AG04449 (cell line): ENCODE results near the gene ABLIM2.

Experiments
- CTCF ChIA-PET: fragments of 350-600 bp; formaldehyde crosslinking; extraction: SDS; loops from one replicate; lab custom pipeline; 2021; ENCODE audit warnings: antibody characterized with exemption; lab: Yijun Ruan, JAX
- POLR2A ChIA-PET: fragments of 400-600, 350-600 bp; formaldehyde crosslinking; extraction: SDS; loops from one replicate; lab custom pipeline; 2020; ENCODE audit warnings: antibody characterized with exemption, inconsistent platforms; lab: Yijun Ruan, JAX
- DNase-seq: peaks from one replicate; pipeline ENCODE4 v3.0.0-alpha.2; 2010; ENCODE audit warnings: low read depth, low spot score
- H3K4me3 ChIP-seq: 2 replicates; pipeline ENCODE4 v1.5.1; 2011; ENCODE audit warnings: low read depth, mild to moderate bottlenecking, control low read depth, low read length
- CTCF ChIP-seq: IDR thresholded peaks from one replicate; pipeline ENCODE4 v1.5.1; 2011; ENCODE audit warnings: mild to moderate bottlenecking, moderate library complexity, low read length, control low read depth, inconsistent platforms; ENCODE audit not compliant: insufficient read depth; ENCODE audit errors: missing control alignments

Gene ABLIM2

GRCh38 chr4:8013976-8014726 lies 144.5 kb downstream of the ABLIM2 start:
- no peak for DNase-seq
- CTCF ChIA-PET = interaction anchor here (0.9 to 1.2 kb wide), 5 partner anchors 13 to 294 kb away, joined by 3 to 5 read pairs (median 3); no protein-coding TSS in a partner anchor
- POLR2A ChIA-PET = no interaction called here
- no peak for TF ChIP-seq CTCF
- H3K4me3 ChIP-seq = no peak overlapping the region

- no peak overlapping the region for H3K4me3 ChIP-seq
- no peak for DNase-seq
- ChIA-PET CTCF (no interaction called here), POLR2A (no interaction called here)
- no peak for TF ChIP-seq CTCF
Observed at GRCh38 chr4:8012517-8012916, 146.1 kb downstream of the ABLIM2 start.

GRCh38 chr4:8010618-8011017 lies 148.0 kb downstream of the ABLIM2 start:
- ChIA-PET CTCF (interaction anchor here (1.0 to 2.1 kb wide), 2 partner anchors 23 to 206 kb away, joined by 3 to 5 read pairs; no protein-coding TSS in a partner anchor), POLR2A (interaction anchor here (0.7 kb wide), 1 partner anchor 71 kb away, joined by 3 read pairs; the partner anchor contains the start of gene AFAP1)
- no peak overlapping the region for H3K4me3 ChIP-seq
- DNase-seq = no peak
- no peak for TF ChIP-seq CTCF

GRCh38 chr4:8009710-8010511 lies 148.7 kb downstream of the ABLIM2 start:
- DNase-seq = no peak
- CTCF ChIA-PET = interaction anchor here (1.0 to 2.1 kb wide), 3 partner anchors 23 to 208 kb away, joined by 3 to 7 read pairs (median 5); no protein-coding TSS in a partner anchor
- H3K4me3 ChIP-seq = no peak overlapping the region
- POLR2A ChIA-PET = interaction anchor here (0.7 kb wide), 1 partner anchor 70 kb away, joined by 3 read pairs; the partner anchor contains the start of gene AFAP1
- no peak for TF ChIP-seq CTCF

- no peak for DNase-seq
- ChIA-PET CTCF (interaction anchor here (2.1 kb wide), 1 partner anchor 207 kb away, joined by 7 read pairs; no protein-coding TSS in a partner anchor), POLR2A (no interaction called here)
- TF ChIP-seq CTCF = no peak
- H3K4me3 ChIP-seq = no peak overlapping the region
Observed at GRCh38 chr4:8009097-8009496, 149.5 kb downstream of the ABLIM2 start.
